ENCODE data around the gene GAPDHS.

Gene GAPDHS

GRCh38 chr19:35511337-35511736 lies 21.9 kb upstream of the GAPDHS start:
- DNase-seq = no peak

GRCh38 chr19:35512831-35513627 lies 20.2 kb upstream of the GAPDHS start:
- no peak for DNase-seq

GRCh38 chr19:35513628-35514281 lies 19.5 kb upstream of the GAPDHS start, which contains the start of gene DMKN:
Gene DMKN (minus strand): TSS chr19:35513649. CDS start chr19:35513475, 174 bp downstream.
- DNase-seq = peak; percentile 67

- DNase-seq = no peak
These were observed 18.9 kb upstream of the GAPDHS start for GRCh38 chr19:35514282-35514809.

DNA sequence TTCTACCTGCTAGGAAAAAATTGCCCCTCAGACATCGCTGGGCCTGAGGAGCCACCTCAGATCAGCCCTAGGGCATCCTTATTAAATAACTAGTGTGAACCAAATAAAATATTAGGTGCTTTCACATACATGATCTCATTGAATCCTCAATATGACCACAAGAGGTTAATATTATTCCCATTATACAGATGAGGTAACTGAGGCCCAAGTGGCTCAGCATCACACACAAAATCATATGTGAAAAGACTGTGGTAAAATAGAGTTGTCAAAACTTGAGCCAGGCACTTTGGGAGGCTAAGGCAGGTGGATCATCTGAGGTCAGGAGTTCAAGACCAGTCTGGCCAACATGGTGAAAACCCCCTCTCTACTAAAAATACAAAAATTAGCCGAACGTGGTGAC lies 16.9 kb upstream of the GAPDHS start:
- DNase-seq = no peak

GRCh38 chr19:35517342-35517741 lies 15.9 kb upstream of the GAPDHS start:
- no peak for DNase-seq

GRCh38 chr19:35518313-35518712 lies 14.9 kb upstream of the GAPDHS start:
- DNase-seq = peak; percentile 79

DNA sequence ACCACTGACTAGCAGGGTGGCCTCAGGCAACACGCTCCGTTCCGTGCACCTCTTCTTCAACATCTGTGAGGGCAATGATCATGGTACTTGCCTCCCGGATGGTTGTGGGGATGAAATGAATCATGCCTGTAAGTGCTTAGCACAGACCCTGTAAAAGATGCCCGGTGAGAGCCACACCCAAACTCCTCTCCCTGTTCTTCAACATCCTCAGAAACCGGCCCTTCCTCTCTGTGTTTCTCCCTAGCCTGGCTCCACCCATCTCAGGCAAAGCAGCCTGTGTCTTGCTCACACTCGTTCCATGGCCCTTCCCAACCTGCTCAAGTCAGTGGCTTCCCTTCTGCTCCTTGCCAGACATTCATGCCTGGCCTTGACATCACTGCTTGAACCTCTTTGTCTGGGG lies 14.0 kb upstream of the GAPDHS start:
- DNase-seq = no peak

DNA sequence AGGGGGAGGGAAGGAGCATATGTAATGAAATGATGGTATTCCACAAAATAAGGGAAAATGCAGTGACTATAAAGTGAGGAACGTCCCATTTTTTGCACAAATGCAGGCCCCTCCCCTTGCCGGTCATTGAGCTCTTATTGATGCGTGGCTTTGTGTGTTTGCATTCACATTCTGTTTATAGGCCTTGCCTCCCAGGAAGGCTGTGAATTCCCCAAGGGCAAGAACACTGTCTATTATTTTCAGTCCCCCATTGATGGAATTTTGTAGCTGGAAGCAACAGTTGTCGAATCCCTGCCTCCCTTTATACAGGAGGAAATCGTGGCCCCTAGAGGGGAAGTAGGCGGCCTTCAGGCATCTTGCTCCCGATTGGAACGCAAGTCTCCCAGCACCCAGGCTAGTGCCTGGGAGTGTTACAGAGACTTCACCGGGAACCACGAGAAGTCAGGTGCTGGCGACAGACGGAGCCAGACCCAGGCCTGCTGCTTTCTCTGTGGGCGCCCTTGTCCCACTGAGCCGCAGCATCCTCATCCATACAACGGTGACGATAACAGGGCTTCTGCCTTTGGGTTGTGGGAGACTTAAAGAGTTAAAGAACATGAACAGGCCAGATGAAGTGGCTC lies 12.0 kb upstream of the GAPDHS start:
- DNase-seq = no peak

- no peak for DNase-seq
These were observed 10.4 kb upstream of the GAPDHS start for GRCh38 chr19:35522745-35523327.

DNA sequence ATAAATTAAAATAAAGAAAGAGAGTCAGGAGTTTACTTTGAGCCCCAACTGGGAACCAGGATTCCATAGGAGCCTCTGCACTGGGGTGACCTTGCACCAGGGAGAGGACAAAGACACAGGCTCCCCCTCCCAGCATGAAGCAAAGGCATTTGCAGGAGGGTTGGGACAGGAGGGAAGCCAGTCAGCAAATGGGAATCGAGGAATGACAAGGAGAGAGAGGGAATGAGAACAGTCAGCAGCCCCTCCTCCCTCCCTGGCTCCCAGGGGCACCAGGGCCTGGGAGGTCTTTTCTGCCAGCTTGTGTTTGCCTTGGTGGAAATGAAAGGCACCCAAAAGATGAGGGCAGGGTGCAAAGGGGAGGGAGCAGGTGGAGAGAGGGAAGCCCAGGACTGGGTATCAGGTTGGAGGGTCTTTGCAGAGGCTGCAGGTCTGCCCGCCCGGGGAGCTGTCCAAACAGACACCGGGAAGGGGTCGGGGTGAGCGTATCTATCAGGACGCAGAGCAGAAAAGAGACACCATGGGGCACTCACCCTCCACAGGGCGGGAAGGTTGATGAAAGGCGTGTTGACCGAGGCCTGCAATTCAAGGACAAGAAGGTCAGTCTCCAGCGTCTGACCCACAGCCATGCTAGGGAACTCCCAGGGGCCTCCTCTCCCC lies 8.9 kb upstream of the GAPDHS start:
- DNase-seq = no peak

GRCh38 chr19:35525873-35526272 lies 7.4 kb upstream of the GAPDHS start:
- DNase-seq = no peak

DNA sequence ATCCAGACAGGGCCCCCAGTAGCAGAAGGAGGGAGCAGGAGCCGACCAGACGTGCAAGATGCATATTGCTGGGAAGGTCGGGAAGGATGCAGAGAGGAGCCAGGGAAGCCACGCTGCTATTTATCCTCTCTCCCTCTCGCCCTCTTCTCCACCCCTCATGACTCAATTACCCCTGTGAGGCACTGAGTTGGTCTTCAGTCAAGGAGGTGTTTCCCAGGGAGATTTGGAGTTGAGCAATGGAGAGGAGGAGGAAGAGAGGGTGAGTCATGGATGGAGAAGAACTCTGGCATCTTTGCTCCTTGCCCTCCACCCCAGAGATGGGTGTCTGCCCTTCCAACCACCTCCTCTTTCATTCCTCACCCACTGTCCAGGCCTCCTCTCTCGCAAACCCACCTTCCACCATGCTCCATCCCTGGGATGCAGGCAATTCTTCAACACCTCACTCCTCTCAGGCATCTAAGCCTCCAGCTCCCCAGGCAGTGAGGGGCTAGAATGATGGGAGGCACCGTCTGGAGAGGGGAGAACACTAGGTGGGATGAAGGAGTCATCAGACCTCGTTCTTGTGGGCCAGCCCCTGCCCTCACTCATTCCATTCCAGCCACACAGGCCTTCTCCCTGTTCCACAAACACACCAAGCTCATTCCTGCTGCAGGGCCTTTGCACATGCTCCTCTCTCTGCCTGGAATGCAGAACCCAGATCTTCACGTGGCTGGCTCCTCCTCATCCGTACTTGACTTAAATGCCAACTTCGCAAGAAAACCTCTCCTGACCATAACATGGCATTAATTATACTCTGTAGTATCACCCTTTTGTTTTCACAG lies 4.8 kb upstream of the GAPDHS start, which contains the start of gene SBSN:
SBSN (minus strand) TSS at position 94 of the 821 bp plus-strand sequence; CDS start at position 64, 30 bp downstream.
- DNase-seq = no peak

DNA sequence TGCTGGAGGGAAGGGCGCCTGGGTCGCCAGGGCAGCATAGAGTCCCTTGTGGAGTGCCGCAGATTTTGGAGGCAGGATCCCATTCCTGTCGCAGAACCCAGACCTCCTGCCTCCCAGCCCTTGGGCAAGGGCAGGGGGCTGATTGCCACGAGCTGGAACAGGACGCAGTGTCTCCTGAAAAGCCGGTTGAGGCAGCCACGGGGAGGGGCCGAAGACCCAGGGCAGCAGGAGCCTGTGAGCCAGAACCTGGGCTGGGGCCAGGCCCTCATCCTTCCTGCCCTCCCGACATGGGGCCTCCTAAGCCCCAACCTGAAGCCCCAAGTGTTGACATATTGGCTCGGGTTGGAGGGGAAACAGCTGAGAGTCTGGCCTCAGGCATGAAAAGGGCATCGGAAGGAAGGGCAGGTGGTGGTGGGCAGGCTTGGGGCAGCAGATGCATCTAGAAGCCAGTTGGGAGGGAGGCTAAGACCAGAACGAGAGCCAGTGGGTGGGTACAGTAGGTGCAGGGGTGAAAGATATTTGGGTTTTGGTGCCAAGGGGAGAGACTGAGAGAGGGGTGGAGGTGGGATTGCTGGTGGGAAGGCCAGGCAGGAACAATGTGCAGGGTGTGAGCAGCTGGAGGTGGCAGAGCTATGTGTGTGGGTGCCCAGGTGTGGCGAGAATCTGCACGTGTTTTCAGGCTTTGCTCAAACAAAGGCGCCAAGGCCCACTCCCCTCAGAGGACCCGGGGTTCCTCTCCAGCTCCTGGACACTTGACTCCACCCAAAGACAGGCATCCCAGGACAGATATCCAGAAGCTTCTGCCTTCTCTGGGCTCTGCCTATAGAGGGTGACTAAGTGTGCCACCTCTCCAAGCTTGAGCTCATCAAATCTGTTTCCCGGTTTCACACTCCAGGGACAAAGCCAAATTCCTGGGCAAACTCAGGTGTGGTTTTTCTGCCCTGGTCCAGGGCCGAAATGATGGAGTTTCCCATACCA lies 3.7 kb upstream of the GAPDHS start:
- no peak for DNase-seq

- no peak for DNase-seq
These were observed 2.0 kb upstream of the GAPDHS start for GRCh38 chr19:35531291-35531690.

DNA sequence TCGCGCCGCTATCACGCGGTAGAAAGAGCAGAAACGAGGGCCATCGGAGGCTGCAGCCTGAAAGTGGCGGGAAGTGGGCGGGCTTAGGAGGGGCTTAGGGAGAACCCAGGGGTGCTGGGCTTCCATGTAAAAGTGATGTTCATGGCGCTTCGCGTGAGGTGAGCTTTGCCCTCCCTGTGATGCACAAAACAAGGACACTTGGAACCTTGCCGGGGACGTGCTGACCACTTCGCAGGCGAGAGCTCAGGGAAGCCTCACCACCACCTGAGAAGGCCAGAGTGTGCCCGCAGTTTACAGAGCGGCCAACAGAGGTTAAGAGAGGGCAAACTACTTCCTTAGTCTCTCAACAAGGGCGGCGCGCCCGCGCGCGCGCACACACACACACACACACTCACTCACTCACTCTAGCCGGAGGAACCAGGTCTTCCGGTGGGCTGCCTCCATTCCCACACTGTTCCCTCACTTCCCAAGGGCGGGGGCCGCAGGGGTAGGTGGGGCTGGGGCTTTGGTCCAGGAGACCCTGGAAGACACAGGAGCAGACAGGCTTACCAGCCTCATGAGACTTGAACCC lies 651 bp downstream of the GAPDHS start:
- no peak for DNase-seq

DNA sequence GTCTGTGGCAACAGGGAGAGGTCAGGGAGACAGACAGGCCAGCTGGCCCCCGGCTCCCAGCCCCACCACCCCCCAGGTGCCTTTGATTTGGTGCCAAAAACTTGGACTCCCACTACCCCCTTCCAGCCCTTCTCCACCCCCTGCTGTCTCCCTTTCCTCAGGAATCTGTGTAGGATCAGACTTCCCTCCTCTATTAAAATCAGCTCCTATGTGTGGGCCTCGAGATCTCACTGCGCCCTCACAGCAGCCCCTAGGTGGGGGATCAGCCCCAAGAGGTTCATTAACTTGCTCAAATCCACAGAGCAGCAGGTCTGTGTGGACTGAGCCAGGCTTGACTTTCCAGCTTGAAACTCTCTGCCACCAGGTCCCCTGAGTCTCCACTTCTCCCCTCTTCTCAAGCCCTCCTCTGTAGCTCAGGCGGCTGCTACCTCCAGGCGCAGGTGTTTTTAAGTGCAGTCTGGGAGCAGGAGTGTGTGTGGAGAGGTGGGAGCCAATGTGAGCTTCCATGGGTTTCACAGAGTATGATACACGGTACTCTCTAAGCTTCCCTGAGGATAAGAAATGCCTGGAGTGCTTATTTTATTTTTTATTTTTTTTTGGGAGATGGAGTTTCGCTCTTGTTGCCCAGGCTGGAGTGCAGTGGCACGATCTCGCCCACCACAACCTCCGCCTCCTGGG lies 1.7 kb downstream of the GAPDHS start:
- DNase-seq = no peak

GRCh38 chr19:35539314-35539713 lies 6.1 kb downstream of the GAPDHS start:
- no peak for DNase-seq

DNA sequence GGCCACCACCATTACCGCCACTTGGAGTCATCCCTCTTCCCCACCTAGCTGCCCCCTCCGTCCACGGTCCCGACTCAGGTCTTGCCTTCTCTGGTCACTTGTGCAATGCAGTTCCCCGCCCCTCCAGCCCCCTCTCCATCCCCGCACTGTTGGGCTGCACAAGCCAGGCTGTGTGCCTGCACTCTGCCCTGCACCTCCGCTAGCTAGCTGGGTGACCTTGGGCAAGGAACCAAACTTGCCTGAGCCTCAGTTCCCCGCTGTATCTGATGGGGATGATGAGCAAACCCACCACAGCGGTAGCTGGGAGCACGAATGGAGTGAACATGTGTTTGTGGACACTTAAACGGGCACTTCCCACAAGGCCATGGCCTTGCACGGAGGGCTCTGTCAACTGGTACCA lies 6.6 kb downstream of the GAPDHS start:
- no peak for DNase-seq

Measured in 8988T (cell line).